ENCODE data around the gene PARD6A.

PARD6A gene

GRCh38 chr16:67702130-67702529 is 41.4 kb downstream of the PARD6A start:
- Histone ChIP-seq H3K4me2 (no peak overlapping the region), H3K4me3 (IDR thresholded peaks at IDR 0.05; ENCODE audit: insufficient read depth, low read depth, low read length) (no peak overlapping the region), H3K27me3 (ENCODE audit: insufficient read depth, low read depth) (no peaks in the 10 kb centered on the region), H3K79me2 (ENCODE audit: insufficient read depth, low read depth) (no peaks in the 10 kb centered on the region), H3K4me1 (ENCODE audit: low read depth, poor library complexity, severe bottlenecking) (no peaks in the 10 kb centered on the region), H3K9ac (no peak overlapping the region), H4K20me1 (ENCODE audit: insufficient read depth) (no peaks in the 10 kb centered on the region), H3K36me3 (ENCODE audit: insufficient read depth) (no peaks in the 10 kb centered on the region), H3K27ac (no peak overlapping the region), H2AFZ (ENCODE audit: low read depth) (no peak overlapping the region)
- no peak for TF ChIP-seq CTCF (conservative IDR thresholded peaks at IDR 0.05; ENCODE audit: low read depth, low read length)

GRCh38 chr16:67703626-67704025 is 42.9 kb downstream of the PARD6A start:
- no peaks in the 10 kb centered on the region for H3K79me2 ChIP-seq (ENCODE audit: insufficient read depth, low read depth)
- H4K20me1 ChIP-seq (ENCODE audit: insufficient read depth), result no peaks in the 10 kb centered on the region; the same call in 1 of the 2 replicates

GRCh38 chr16:67704110-67704509 is 43.4 kb downstream of the PARD6A start:
- Histone ChIP-seq H3K27me3 (ENCODE audit: insufficient read depth, low read depth) (no peaks in the 10 kb centered on the region), H2AFZ (ENCODE audit: low read depth) (no peak overlapping the region), H4K20me1 (ENCODE audit: insufficient read depth) (no peaks in the 10 kb centered on the region; the same call in 1 of the 2 replicates), H3K36me3 (ENCODE audit: insufficient read depth) (no peaks in the 10 kb centered on the region), H3K79me2 (ENCODE audit: insufficient read depth, low read depth) (no peaks in the 10 kb centered on the region), H3K4me3 (IDR thresholded peaks at IDR 0.05; ENCODE audit: insufficient read depth, low read depth, low read length) (no peak overlapping the region), H3K4me1 (ENCODE audit: low read depth, poor library complexity, severe bottlenecking) (no peaks in the 10 kb centered on the region), H3K27ac (no peak overlapping the region), H3K9ac (no peak overlapping the region), H3K4me2 (no peak overlapping the region)
- TF ChIP-seq CTCF (conservative IDR thresholded peaks at IDR 0.05; ENCODE audit: low read depth, low read length), result no peak

More at GRCh38 chr16:67703626-67704025, 42.9 kb downstream of the PARD6A start:
- no peak for TF ChIP-seq CTCF (conservative IDR thresholded peaks at IDR 0.05; ENCODE audit: low read depth, low read length)
- Histone ChIP-seq H3K4me1 (ENCODE audit: low read depth, poor library complexity, severe bottlenecking) (no peaks in the 10 kb centered on the region), H3K9ac (no peak overlapping the region), H3K27ac (no peak overlapping the region), H3K4me3 (IDR thresholded peaks at IDR 0.05; ENCODE audit: insufficient read depth, low read depth, low read length) (no peak overlapping the region), H3K27me3 (ENCODE audit: insufficient read depth, low read depth) (no peaks in the 10 kb centered on the region), H2AFZ (ENCODE audit: low read depth) (no peak overlapping the region), H3K36me3 (ENCODE audit: insufficient read depth) (no peaks in the 10 kb centered on the region), H3K4me2 (no peak overlapping the region)

GRCh38 chr16:67707210-67707609 is 46.5 kb downstream of the PARD6A start:
- H3K79me2 ChIP-seq (ENCODE audit: insufficient read depth, low read depth), result 0 out of 2 replicates have a peak, but pooled peaks cover 4% of the 10 kb centered on the region
- no peak overlapping the region for H3K27ac ChIP-seq
- H3K4me3 ChIP-seq (IDR thresholded peaks at IDR 0.05; ENCODE audit: insufficient read depth, low read depth, low read length), result no peak overlapping the region
- no peak overlapping the region for H3K9ac ChIP-seq
- H4K20me1 ChIP-seq (ENCODE audit: insufficient read depth), result no peaks in the 10 kb centered on the region; the same call in 1 of the 2 replicates
- no peaks in the 10 kb centered on the region for H3K36me3 ChIP-seq (ENCODE audit: insufficient read depth)
- no peaks in the 10 kb centered on the region for H3K27me3 ChIP-seq (ENCODE audit: insufficient read depth, low read depth)
- no peak overlapping the region for H3K4me2 ChIP-seq
- no peaks in the 10 kb centered on the region for H3K4me1 ChIP-seq (ENCODE audit: low read depth, poor library complexity, severe bottlenecking)
- no peak for TF ChIP-seq CTCF (conservative IDR thresholded peaks at IDR 0.05; ENCODE audit: low read depth, low read length)
- H2AFZ ChIP-seq (ENCODE audit: low read depth), result no peak overlapping the region
